Astrocyte (in vitro differentiated cells and primary cell): Measurements from ENCODE around the gene CEP20.

Experiments used
- EZH2 ChIP-seq: IDR thresholded peaks from 2 replicates; pipeline ENCODE4 v1.6.1; 2012; ENCODE audit warnings: mild to moderate bottlenecking, low read length, inconsistent platforms; ENCODE audit not compliant: insufficient read depth
- TF ChIP-seq, protein P1 (sequence below): IDR thresholded peaks from 2 replicates; pipeline ENCODE4 v1.5.1; 2011; ENCODE audit warnings: low read depth, mild to moderate bottlenecking, inconsistent platforms, low read length, moderate library complexity; ENCODE audit not compliant: insufficient read depth

DNA sequence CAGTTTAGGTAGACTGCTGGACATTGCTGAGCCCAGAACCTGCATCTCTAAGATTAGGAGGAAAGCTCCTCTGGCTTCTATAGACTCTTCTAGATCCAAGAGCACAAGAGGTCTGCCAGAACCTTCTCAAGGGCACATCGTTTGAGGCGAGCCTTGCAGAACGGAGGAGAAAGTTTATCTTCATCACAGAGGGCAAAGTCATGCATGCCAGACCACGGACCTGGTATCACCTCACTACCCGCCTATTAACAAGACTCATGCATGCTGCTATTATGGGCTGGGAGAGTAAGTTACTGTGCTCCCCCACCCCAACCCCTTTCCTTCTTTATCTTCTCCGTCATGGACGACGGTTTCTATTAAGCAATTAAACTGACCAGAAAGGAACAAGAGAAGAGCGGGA is 54.9 kb downstream of the CEP20 start:
- TF ChIP-seq, protein P1, sequence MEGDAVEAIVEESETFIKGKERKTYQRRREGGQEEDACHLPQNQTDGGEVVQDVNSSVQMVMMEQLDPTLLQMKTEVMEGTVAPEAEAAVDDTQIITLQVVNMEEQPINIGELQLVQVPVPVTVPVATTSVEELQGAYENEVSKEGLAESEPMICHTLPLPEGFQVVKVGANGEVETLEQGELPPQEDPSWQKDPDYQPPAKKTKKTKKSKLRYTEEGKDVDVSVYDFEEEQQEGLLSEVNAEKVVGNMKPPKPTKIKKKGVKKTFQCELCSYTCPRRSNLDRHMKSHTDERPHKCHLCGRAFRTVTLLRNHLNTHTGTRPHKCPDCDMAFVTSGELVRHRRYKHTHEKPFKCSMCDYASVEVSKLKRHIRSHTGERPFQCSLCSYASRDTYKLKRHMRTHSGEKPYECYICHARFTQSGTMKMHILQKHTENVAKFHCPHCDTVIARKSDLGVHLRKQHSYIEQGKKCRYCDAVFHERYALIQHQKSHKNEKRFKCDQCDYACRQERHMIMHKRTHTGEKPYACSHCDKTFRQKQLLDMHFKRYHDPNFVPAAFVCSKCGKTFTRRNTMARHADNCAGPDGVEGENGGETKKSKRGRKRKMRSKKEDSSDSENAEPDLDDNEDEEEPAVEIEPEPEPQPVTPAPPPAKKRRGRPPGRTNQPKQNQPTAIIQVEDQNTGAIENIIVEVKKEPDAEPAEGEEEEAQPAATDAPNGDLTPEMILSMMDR, result no peak
- no peak for TF ChIP-seq EZH2
